A673 (cell line): ENCODE results near the gene GDF7.

Source experiments
- CTCF ChIP-seq: fragments of 300-800, 200-600 bp; sonication (generic); conservative IDR thresholded peaks from 2 replicates; pipeline ENCODE4 v1.5.1; 2017; ENCODE audit warnings: low read depth, mild to moderate bottlenecking, antibody characterized with exemption, low read length, moderate library complexity, mixed read lengths
- EZH2 ChIP-seq: fragments of 200-600 bp; sonication (generic); IDR thresholded peaks from 2 replicates; pipeline ENCODE4 v1.6.1; 2017; ENCODE audit warnings: borderline replicate concordance, low read depth, mild to moderate bottlenecking, mixed read lengths, antibody characterized with exemption, low read length; ENCODE audit not compliant: poor library complexity, severe bottlenecking

GRCh38 chr2:20643060-20643459 is 23.9 kb upstream of the GDF7 start:
- no peak for TF ChIP-seq EZH2
- no peak for TF ChIP-seq CTCF
